Hepatocyte (in vitro differentiated cells): ENCODE results near the gene PATE2. TPM values are rescaled to one million over a fixed set of nuclear protein-coding genes. Genes with fewer than 3 reads are reported as not detected.

Experiments used
- DNase-seq: peaks from one replicate; pipeline ENCODE4 v3.0.0-alpha.2; 2016; ENCODE audit warnings: low spot score
- H2AFZ ChIP-seq: fragments of 200-600 bp; sonication (generic); 2 replicates; pipeline ENCODE4 v1.6.0; 2016; ENCODE audit warnings: antibody characterized with exemption, mild to moderate bottlenecking
- H3K27ac ChIP-seq: fragments of 200-600 bp; sonication (generic); 2 replicates; pipeline ENCODE4 v1.5.1; 2016; ENCODE audit warnings: mild to moderate bottlenecking
- H3K27me3 ChIP-seq: fragments of 200-600 bp; sonication (generic); 2 replicates; pipeline ENCODE4 v1.6.1; 2016
- H3K36me3 ChIP-seq: fragments of 200-600 bp; sonication (generic); replicated peaks from 2 replicates; pipeline ENCODE4 v1.5.1; 2016; ENCODE audit warnings: low read depth; ENCODE audit not compliant: insufficient read depth
- H3K4me1 ChIP-seq: fragments of 200-600 bp; sonication (generic); 2 replicates; pipeline ENCODE4 v1.5.1; 2016; ENCODE audit warnings: mild to moderate bottlenecking, moderate library complexity; ENCODE audit not compliant: insufficient read depth
- H3K4me2 ChIP-seq: fragments of 200-600 bp; sonication (generic); 2 replicates; pipeline ENCODE4 v1.6.0; 2016
- H3K4me3 ChIP-seq: fragments of 200-600 bp; sonication (generic); 2 replicates; pipeline ENCODE4 v1.5.1; 2016; ENCODE audit warnings: mild to moderate bottlenecking
- H3K79me2 ChIP-seq: fragments of 200-600 bp; sonication (generic); 2 replicates; pipeline ENCODE4 v1.6.0; 2017; ENCODE audit warnings: mild to moderate bottlenecking
- H3K9me2 ChIP-seq: fragments of 200-600 bp; sonication (generic); replicated peaks from 2 replicates; pipeline ENCODE4 v1.6.0; 2017; ENCODE audit warnings: mild to moderate bottlenecking; ENCODE audit not compliant: insufficient read depth
- H3K9me3 ChIP-seq: fragments of 200-600 bp; sonication (generic); 2 replicates; pipeline ENCODE4 v1.5.1; 2016; ENCODE audit warnings: low read depth, mild to moderate bottlenecking
- H4K20me1 ChIP-seq: fragments of 200-600 bp; sonication (generic); 2 replicates; pipeline ENCODE4 v1.6.0; 2016; ENCODE audit warnings: mild to moderate bottlenecking; ENCODE audit not compliant: insufficient read depth, poor library complexity, severe bottlenecking
- CTCF ChIP-seq: fragments of 200-600 bp; sonication (generic); IDR thresholded peaks from 2 replicates; pipeline ENCODE4 v1.5.1; 2016; ENCODE audit warnings: antibody characterized with exemption, mild to moderate bottlenecking; ENCODE audit not compliant: poor library complexity
- EZH2 ChIP-seq: fragments of 200-600 bp; sonication (generic); IDR thresholded peaks from 2 replicates; pipeline ENCODE4 v1.6.1; 2016; ENCODE audit warnings: antibody characterized with exemption, mild to moderate bottlenecking, borderline replicate concordance
- EZH2phosphoT487 ChIP-seq: fragments of 200-600 bp; sonication (generic); IDR thresholded peaks from one replicate; pipeline ENCODE4 v1.6.1; 2018; ENCODE audit warnings: antibody characterized with exemption, mild to moderate bottlenecking, low read depth, moderate library complexity; ENCODE audit not compliant: unreplicated experiment, severe bottlenecking
- WGBS: methylation state at CpG from one replicate; pipeline ENCODE4 v1.1.6; 2016; ENCODE audit warnings: low lambda C conversion rate; ENCODE audit errors: missing lambda C conversion rate; 5-methylcytosine and 5-hydroxymethylcytosine counted together
- polyA plus RNA-seq: library from polyadenylated mRNA; unstranded; fragments of >200 nt; fragmentation: Nextera tagmentation; extraction: Ambion mirVana; gene quantifications from 2 replicates; pipeline ENCODE4 v1.2.1, GENCODE V29; 2016
- total RNA-seq: library from RNA; depleted of rRNA; stranded (reverse); fragments of >200 nt; gene quantifications from 2 replicates; pipeline ENCODE4 v1.2.3, GENCODE V29; 2014

PATE2 gene
- total and polyA plus RNA-seq, 2 experiments from 2014 or later = 0.16 TPM; not detected in 1

DNA sequence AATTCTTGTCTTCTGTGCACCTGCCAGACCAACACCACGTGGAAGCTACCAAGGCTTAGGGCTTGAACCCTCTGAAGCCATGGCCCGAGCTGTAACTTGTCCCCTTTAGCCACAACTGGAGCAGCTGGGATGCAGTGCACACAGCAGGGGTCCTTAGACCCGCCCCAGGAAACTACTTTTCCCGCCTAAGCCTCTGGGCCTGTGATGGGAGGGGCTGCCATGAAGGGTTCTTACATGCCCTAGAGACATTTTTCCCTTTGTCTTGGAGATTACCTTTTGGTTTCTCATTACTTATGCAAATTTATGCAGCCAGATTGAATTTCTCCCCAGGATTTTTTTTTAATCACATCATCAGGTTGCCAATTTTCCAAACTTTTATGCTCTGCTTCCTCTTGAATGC lies 19.0 kb upstream of the PATE2 start:
- WGBS = 47% methylated on average over 4 of the region's 4 CpGs
- no peak for DNase-seq
- H3K9me3 ChIP-seq = peaks cover 11% of the 10 kb centered on the region
- H3K36me3 ChIP-seq = no peaks in the 10 kb centered on the region
- no peaks in the 10 kb centered on the region for H3K9me2 ChIP-seq
- no peak overlapping the region for H2AFZ ChIP-seq
- TF ChIP-seq CTCF (no peak), EZH2 (no peak), EZH2phosphoT487 (no peak)
- H3K27me3 ChIP-seq = no peaks in the 10 kb centered on the region
- H3K4me1 ChIP-seq = no peaks in the 10 kb centered on the region
- no peak overlapping the region for H3K4me3 ChIP-seq
- no peak overlapping the region for H3K27ac ChIP-seq
- no peak overlapping the region for H3K4me2 ChIP-seq
- no peaks in the 10 kb centered on the region for H4K20me1 ChIP-seq
- no peaks in the 10 kb centered on the region for H3K79me2 ChIP-seq

- Histone ChIP-seq H3K9me2 (no peaks in the 10 kb centered on the region), H2AFZ (no peak overlapping the region), H3K36me3 (no peaks in the 10 kb centered on the region), H3K9me3 (peaks cover 4% of the 10 kb centered on the region), H3K27me3 (no peaks in the 10 kb centered on the region), H3K27ac (no peak overlapping the region), H3K4me1 (no peaks in the 10 kb centered on the region), H3K79me2 (no peaks in the 10 kb centered on the region), H3K4me3 (no peak overlapping the region), H3K4me2 (no peak overlapping the region), H4K20me1 (no peaks in the 10 kb centered on the region)
- 95% methylated on average over 4 of the region's 4 CpGs for WGBS
- no peak for DNase-seq
- TF ChIP-seq CTCF (no peak), EZH2phosphoT487 (no peak), EZH2 (no peak)
These were observed 12.2 kb upstream of the PATE2 start for GRCh38 chr11:125790825-125791224.

DNA sequence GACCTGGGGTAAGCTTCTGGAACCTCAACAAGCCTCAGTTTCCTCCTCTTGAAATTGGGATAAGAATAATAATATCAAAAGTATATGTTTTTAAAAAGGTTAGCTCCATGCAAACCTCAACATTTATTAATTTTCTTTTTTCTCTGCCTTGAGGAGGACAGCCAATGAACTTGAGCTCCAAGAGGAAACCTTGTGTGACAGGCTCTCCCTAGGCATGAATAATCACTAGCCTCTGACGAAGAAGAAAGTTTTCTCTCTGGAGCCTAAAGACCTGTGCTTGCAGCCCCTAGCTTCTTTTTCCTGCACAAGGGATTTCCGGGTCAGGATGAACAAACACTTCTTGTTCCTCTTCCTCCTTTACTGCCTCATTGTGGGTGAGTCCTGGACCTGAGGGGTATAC lies 9.2 kb upstream of the PATE2 start, which contains the start of gene PATE3:
TSS of gene PATE3 (plus strand) at position 301 of the 400 bp plus-strand sequence. CDS start at position 326, 25 bp downstream.
- H3K4me2 ChIP-seq = no peak within 1 kb of the TSS
- H3K9me2 ChIP-seq = no peaks in the 10 kb centered on the region
- no peak within 1 kb of the TSS for H3K4me3 ChIP-seq
- H3K9me3 ChIP-seq = no peaks in the 10 kb centered on the region
- H3K4me1 ChIP-seq = no peaks in the 10 kb centered on the region
- H2AFZ ChIP-seq = no peak within 1 kb of the TSS
- H3K79me2 ChIP-seq = no peaks in the 10 kb centered on the region
- WGBS = 83% methylated on average over 2 of the region's 2 CpGs
- H3K36me3 ChIP-seq = no peaks in the 10 kb centered on the region
- no peaks in the 10 kb centered on the region for H3K27me3 ChIP-seq
- H3K27ac ChIP-seq = no peak within 1 kb of the TSS
- no peaks in the 10 kb centered on the region for H4K20me1 ChIP-seq
- no peak for TF ChIP-seq EZH2phosphoT487
- no peak for TF ChIP-seq CTCF
- TF ChIP-seq EZH2 = no peak
- DNase-seq = no peak

- 72% methylated on average over 2 of the region's 2 CpGs for WGBS
- no peak for TF ChIP-seq EZH2phosphoT487
- no peak for TF ChIP-seq EZH2
- no peak for TF ChIP-seq CTCF
- Histone ChIP-seq H3K4me1 (no peaks in the 10 kb centered on the region), H3K9me2 (no peaks in the 10 kb centered on the region), H4K20me1 (no peaks in the 10 kb centered on the region), H3K27ac (no peak overlapping the region), H3K4me3 (no peak overlapping the region), H3K36me3 (no peaks in the 10 kb centered on the region), H3K9me3 (no peaks in the 10 kb centered on the region), H3K27me3 (no peaks in the 10 kb centered on the region), H2AFZ (no peak overlapping the region), H3K4me2 (no peak overlapping the region), H3K79me2 (no peaks in the 10 kb centered on the region)
- no peak for DNase-seq
These were observed 6.0 kb upstream of the PATE2 start for GRCh38 chr11:125784678-125785077.
